ENCODE results near the gene PGF. TPM values are rescaled to one million over a fixed set of nuclear protein-coding genes. Genes with fewer than 3 reads are reported as not detected.

Gene PGF
- total and polyA plus RNA-seq, 2 of the 13 experiments (the other 11 are each of a cell fraction or from before 2014, with no cell fraction given), result 10.7 to 27.5 TPM

GRCh38 chr14:75002392-75003249 is 47.2 kb upstream of the PGF start, which contains the start of gene EIF2B2 (continued):
- TF ChIP-seq ZBTB4 (CRISPR knock-in tag; IDR thresholded peaks at IDR 0.05; ENCODE audit: borderline replicate concordance) (no peak), STAG1 (CRISPR knock-in tag; IDR thresholded peaks at IDR 0.05) (peak; percentile 43), PATZ1 (CRISPR knock-in tag; IDR thresholded peaks at IDR 0.05) (peak; percentile 95), U2AF2 (IDR thresholded peaks at IDR 0.05; ENCODE audit: low read depth, low read length) (peak; percentile 91), IRX3 (CRISPR knock-in tag; IDR thresholded peaks at IDR 0.05; ENCODE audit: borderline replicate concordance, low read depth) (0 out of 2 replicates have a peak, but pooled peaks have one; percentile 25), MAZ (IDR thresholded peaks at IDR 0.05; ENCODE audit: borderline replicate concordance, low read depth, low read length) (peak; percentile 69; the same call in 1 of the 2 replicates), MAZ (CRISPR knock-in tag; IDR thresholded peaks at IDR 0.05; ENCODE audit: low read depth) (peak; percentile 70), ZNF432 (CRISPR knock-in tag; IDR thresholded peaks at IDR 0.05; ENCODE audit: borderline replicate concordance) (no peak), ZBTB46 (CRISPR knock-in tag; IDR thresholded peaks at IDR 0.05; ENCODE audit: borderline replicate concordance) (0 out of 2 replicates have a peak, but pooled peaks have one; percentile 52), NPAS2 (CRISPR knock-in tag; IDR thresholded peaks at IDR 0.05; ENCODE audit: borderline replicate concordance) (no peak), FOSL2 (CRISPR knock-in tag; IDR thresholded peaks at IDR 0.05) (peak; percentile 3; the same call in 1 of the 2 replicates), ZFY (CRISPR knock-in tag; IDR thresholded peaks at IDR 0.05) (peak; percentile 87), PBX2 (CRISPR knock-in tag; IDR thresholded peaks at IDR 0.05) (peak; percentile 85), PHF5A (CRISPR knock-in tag; IDR thresholded peaks at IDR 0.05; ENCODE audit: low read depth, unreplicated experiment) (no peak), HHEX (CRISPR knock-in tag; IDR thresholded peaks at IDR 0.05) (no peak), BORCS8-MEF2B (CRISPR knock-in tag; IDR thresholded peaks at IDR 0.05) (peak; percentile 52; the same call in 1 of the 2 replicates), ZNF557 (CRISPR knock-in tag; IDR thresholded peaks at IDR 0.05) (0 out of 2 replicates have a peak, but pooled peaks have one; percentile 71), CAMTA2 (CRISPR knock-in tag; IDR thresholded peaks at IDR 0.05; ENCODE audit: borderline replicate concordance) (0 out of 2 replicates have a peak, but pooled peaks have one; percentile 29), SALL2 (CRISPR knock-in tag; IDR thresholded peaks at IDR 0.05) (no peak; the same call in 1 of the 2 replicates), ZSCAN9 (CRISPR knock-in tag; IDR thresholded peaks at IDR 0.05; ENCODE audit: borderline replicate concordance) (no peak)
